Stimulated activated CD8-positive, alpha-beta memory T cell treated with anti-CD3 and anti-CD28 coated beads, Interleukin-4, amount 100 ng/mL, for 24 hours (primary cell): ENCODE measurements around the gene SLC13A4.
"Not testable (repeated sequence)": the region's sequence is repeated elsewhere in the genome, so short reads cannot be mapped to it uniquely, and the experiment has no call there.

Experiments
- DNase-seq: peaks from one replicate; pipeline ENCODE4 v3.0.0-alpha.2; 2020; ENCODE audit warnings: low read depth

The SLC13A4 gene

DNA sequence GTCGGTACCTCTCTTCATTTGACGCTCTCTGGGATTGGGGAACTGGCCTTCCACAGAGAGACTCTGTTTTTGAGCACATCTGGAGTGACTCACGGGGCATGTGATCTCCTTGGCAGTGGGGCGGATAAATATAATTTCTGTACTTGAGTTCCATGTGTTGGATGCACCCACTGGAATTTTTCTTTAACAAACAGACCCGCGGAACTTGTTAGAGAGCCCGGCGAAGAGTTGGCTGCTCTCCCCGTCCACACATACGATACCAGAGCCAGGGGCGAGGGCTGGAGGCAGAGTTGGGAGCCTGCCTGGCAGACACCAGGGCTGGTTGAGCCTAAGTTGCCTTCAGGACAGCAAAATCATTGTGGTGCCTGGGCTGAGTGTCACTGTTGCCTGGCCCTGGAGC, 20.8 kb upstream of the SLC13A4 start, which contains the start of gene FAM180A:
TSS of gene FAM180A (minus strand) at position 44 of the 400 bp plus-strand sequence. CDS start 233 bp downstream, outside the sequence.
- no peak for DNase-seq

- DNase-seq = no peak
Measured at GRCh38 chr7:135747366-135747765, 19.4 kb upstream of the SLC13A4 start.

DNA sequence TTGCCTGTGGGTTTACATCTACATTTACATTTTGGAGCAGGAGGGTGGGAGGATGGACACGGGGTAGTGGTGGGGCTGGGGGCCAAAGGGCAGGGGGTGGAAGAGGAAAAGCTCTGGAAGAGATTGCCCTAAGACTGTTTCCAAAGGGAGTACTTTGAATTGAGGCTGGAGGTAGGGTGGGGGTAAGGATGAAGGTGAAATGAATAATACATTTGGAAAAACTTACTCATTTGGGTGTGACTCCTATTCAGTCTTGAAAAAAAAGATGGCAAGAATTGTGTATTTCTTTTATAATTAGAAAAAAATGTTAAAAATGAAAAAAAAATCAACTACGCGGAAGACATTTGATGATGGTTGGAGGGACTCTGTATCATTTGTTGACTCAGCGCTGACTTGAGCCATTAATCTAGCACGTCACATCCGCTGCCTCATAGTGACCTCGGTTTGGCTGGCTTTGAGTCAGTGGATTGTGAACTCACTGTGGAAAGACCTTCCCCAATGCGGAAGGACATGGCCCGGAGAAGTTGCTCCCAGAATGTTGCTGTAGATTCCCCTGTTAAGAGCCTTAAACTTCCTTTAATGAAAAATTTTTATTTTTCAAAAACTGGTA, 17.8 kb upstream of the SLC13A4 start:
- DNase-seq = no peak

DNA sequence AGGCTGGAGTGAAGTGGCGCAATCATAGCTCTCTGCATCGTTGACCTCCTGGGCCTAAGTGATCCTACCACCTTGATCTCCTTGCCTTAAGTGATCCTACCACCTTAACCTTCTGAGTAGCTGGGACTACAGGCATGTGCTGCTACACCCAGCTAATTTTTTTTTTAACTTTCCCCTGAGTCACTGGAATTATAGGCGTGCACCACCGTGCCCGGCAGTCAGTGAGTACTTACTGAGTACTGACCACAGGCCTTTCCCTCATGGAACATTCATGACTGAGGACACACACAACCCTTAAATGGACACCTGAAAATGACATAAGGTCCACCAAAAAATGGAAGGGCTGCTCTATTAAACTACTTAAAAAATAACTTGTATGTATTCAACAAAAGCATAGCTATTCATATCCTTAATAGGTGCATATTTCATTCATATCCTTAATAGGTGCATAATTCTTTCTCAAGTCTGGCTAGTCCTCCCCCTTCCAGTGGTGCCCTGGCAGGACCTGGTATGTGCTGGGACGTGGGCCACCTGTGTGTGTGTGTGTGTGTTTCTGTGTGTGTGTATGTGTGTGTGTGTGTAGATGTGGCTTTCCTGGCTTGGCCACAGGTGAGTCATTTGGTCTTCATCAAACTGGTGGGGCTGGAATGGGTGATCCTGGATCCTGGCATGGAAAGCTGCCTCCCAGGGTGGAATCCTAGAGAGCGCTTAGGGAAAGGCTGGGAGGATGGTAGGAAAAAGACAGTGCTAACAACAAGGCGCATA, 17.1 kb upstream of the SLC13A4 start:
- DNase-seq = no peak

GRCh38 chr7:135743907-135744731, 16.1 kb upstream of the SLC13A4 start:
- DNase-seq = no peak

DNA sequence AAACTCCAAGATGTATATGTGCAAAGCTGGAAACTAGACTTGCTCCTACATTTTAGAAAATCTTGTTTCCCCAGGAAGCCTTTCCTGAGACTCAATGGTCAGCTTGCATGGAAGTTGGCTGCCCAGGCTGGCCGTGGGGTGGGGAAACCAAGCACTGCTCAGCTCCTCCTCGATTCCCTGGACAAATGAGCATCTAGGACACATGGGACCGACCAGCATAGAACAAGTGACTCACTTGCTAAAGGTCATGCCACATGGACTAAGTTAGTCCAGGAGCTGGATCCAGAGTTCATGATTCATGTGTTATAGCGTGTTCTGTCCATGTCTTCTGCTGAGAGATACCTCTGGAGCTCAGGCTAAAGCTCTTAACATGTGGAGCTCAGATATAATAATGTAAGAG, 14.4 kb upstream of the SLC13A4 start:
- no peak for DNase-seq

DNA sequence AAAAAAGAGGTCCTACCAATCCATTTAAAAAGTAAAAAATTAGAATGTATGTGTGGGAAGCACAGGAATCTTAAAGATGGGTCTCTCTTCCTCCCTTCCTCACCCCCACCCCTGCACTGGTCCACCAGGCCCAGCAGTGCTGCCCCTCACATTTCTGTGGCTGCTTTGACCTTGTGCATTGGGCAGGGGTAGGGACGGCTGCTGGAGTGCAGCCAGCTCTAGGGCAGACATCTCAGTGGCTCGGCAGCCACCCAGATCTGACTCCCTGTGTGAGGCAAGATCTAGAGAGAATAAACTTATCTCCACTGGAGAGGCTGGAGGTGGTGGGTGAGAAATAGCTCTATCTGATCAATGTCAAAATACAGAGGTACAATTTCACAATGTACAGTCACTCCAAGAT, 13.9 kb upstream of the SLC13A4 start:
- no peak for DNase-seq

GRCh38 chr7:135740889-135741288, 12.9 kb upstream of the SLC13A4 start:
- no peak for DNase-seq

DNA sequence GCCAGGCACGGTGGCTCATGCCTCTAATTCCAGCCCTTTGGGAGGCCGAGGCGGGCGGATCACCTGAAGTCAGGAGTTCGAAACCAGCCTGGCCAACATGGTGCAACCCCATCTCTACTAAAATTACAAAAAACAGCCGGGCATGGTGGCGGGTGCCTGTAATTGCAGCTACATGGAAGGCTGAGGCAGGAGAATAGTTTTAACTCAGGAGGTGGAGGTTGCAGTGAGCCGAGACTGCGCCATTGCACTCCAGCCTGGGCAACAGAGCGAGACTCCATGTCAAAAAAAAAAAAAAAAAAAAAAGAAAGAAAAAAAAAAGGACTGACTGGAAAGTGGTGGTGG, 9.3 kb upstream of the SLC13A4 start:
- not testable (repeated sequence) for DNase-seq

DNA sequence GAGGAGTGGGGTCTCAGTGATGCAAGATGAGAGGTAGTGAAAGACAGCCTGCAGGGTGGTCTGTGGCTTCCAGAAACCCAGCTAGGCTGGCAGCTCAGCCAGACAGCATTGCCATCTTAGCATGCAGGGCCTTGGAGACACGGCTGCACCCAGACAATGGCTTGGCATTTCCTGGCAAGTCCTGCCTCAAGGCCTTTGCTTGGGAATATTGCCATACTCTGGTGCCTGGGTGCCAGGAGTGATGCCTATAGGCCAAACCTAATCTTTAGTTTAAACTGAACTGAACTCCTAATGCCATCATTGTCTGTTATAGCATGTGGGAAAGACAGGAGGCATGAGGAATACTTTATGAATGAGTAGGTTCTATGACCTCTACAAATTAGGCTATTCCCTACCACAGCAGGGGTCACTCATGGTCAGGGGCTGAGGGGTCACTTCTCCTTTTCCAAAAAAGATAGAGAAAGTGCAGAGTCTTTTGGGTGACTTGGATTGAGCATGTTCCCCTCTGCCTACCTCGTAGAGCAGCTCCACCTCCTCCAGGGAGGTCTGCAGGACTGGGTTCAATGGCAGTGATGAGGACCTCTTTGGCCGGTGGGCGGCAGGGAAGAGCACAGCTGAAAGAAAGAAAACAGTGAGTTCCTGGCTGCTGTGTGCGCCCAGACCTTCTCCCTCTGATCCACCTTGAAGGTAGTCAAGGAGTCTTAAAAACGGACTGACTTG, 8.8 kb upstream of the SLC13A4 start:
- DNase-seq = no peak

GRCh38 chr7:135734343-135734689, 6.3 kb upstream of the SLC13A4 start:
- no peak for DNase-seq

DNA sequence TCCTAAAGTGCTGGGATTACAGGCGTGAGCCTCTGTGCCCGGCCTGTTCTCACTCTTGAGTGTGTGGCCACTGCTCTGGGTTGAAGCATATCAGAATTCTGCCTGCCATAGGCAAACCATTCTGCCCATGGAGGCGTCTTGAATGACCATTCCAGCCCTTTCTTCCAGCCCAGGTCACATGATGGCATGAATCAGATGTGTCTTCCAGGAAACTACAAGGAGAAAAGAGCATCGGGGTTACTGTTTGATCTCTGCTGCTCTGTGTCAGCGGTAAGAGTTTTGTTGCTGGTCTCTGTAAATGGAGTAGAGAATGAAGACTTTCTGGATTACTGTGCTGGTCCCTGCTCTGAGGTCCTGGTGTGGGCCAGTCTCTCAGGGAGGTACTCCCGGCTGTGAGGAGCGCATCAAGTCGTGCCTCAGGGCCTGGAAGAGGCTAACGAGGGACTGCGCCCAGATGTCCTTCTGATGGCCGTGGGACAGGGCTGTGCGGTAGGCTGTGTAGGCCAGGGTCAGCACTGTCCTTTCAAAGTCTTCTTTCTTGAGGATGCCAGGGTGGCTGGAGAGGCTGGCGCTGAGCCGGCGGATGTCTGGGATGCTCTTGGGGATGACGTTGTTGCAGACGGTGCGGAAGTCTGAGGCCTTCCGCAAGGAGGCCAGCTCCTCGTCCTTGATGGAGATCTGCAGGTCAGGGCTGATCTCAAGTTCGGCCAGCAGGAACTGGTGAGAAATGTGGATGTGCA, 5.8 kb upstream of the SLC13A4 start:
- DNase-seq = no peak

- no peak for DNase-seq
Measured at GRCh38 chr7:135731131-135731530, 3.1 kb upstream of the SLC13A4 start.

GRCh38 chr7:135729230-135729629, 1.2 kb upstream of the SLC13A4 start:
- DNase-seq = no peak

GRCh38 chr7:135726911-135727673, 894 bp downstream of the SLC13A4 start:
- DNase-seq = no peak

- DNase-seq = no peak
Measured at GRCh38 chr7:135726276-135726788, 1.7 kb downstream of the SLC13A4 start.

- DNase-seq = no peak
Measured at GRCh38 chr7:135723411-135723810, 4.6 kb downstream of the SLC13A4 start.

DNA sequence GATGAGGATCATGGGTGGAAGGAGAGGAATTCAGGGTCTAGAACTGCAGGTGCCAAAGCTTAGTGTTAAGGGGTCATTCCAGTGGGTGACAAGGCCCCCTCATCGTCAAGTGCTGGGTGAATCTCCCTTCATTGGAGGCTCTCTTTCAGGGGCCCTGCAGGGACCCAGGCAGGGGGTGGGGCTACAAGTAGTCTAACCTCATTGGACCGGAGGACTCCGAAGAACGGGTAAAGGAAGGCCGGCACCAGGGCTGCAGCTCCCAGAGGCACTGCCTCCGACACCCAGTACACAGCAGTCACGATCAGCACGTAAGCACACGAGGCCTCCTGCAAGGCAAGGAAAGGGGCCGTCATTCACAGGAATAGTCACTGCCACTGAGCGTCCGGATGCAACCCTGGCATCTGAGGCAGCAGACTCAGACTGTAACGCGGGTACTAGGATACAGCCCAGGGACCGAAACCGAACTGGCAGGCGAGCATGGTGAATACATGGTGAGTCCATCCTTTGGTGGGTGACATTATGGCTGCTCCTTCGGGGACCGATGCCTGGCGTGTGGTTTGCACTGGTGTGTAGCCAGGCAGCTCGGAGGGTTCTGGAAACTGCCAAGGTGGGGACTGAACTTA, 6.7 kb downstream of the SLC13A4 start:
- no peak for DNase-seq

- DNase-seq = no peak
Measured at GRCh38 chr7:135719688-135720087, 8.3 kb downstream of the SLC13A4 start.

- no peak for DNase-seq
Measured at GRCh38 chr7:135718794-135719437, 9.1 kb downstream of the SLC13A4 start.
